Measurements from ENCODE around the gene CNN1. TPM values are rescaled to one million over a fixed set of nuclear protein-coding genes. Genes with fewer than 3 reads are reported as not detected.

The CNN1 gene
- polyA plus RNA-seq, 2 of the 4 experiments (the other 2 are of a cell fraction): 0.62 to 0.96 TPM

DNA sequence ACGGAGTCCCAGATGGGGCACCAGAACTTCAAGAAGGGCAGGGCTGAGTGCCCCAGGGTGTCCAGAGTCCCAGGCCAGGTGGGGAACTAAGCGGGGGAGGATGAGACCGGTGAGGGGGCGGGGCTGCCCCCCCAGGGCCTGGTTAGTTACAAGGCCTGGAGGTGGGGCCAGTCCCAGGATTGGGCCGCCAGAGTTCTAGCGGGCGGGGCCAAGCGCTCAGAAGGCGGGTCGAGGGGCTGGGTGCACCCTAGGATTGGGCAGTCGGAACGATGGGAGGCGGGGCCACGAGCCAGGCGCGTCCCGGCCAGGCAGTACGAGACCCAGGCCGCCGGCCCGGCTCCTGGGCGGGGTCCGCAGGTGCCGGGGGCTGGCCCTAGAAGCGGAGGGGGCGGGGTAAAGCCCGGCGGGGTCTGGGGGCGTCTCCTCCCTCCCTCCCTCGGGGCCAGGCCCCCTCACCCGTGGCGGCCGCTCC, 33.6 kb upstream of the CNN1 start:
- DNase-seq (ENCODE audit: low read depth in 1 of 2, low spot score in 1 of 2) (peak; percentile 86 to 92), FAIRE-seq (no peak), ATAC-seq (peak; percentile 91 to 97)
- 0% methylated on average over 4 of the region's 33 CpGs for WGBS (ENCODE audit: missing lambda C conversion rate)
- Histone ChIP-seq H3K27ac (peak overlapping the region; percentile 93 to 99), H3K4me1 (peaks cover 9% of the 10 kb centered on the region; the same call in 1 of the 3 replicates), H3K4me3 (peak overlapping the region; percentile 72), H3K9me3 (no peaks in the 10 kb centered on the region), H3K4me2 (peak overlapping the region; percentile 79)
- ChIA-PET POLR2A (no interaction called here), CTCF (no interaction called here)
- 0 out of 2 replicates have a peak, but pooled peaks have one; percentile 27 for TF ChIP-seq GATA3 (IDR thresholded peaks at IDR 0.05; ENCODE audit: borderline replicate concordance)
- no peak for TF ChIP-seq MAZ (IDR thresholded peaks at IDR 0.05; ENCODE audit: borderline replicate concordance, low read depth, low read length)

DNA sequence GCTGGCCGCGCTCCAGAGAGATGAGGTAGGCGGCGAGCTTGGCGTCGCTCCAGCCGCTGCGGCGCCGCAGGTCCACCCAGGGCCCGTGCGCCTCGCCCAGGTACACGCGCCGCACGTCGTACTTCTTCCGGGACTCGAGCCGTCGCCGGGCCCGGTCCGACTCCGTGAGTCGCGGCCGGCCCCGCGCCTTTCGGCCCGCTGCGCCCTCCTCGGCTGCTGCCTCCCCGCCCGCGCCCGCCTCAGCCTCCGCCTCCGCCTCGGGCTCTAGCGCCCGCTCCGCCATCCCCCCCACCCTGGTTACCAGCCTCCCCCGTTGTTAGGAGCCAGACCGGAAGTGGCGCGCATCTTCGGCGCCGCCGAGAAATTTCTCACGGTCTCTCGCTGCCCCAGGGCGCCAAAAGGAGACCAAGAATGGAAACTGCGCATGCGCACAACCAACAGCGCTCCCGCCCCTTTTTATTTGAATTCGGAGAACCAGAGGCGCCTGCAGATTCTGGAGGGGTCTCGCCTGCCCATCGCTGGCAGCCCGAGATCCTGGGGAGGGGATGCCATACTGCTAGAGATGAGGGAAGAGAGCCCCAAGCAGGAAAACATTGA, 33.0 kb upstream of the CNN1 start, which contains the start of gene ZNF653:
Gene ZNF653 (minus strand): TSS at position 336 of the 597 bp plus-strand sequence. CDS start 53 bp downstream, at position 283.
- H3K27ac ChIP-seq: peak within 1 kb of the TSS; percentile 93 to 99
- no peak for FAIRE-seq
- TF ChIP-seq PHF8 (IDR thresholded peaks at IDR 0.05; ENCODE audit: borderline replicate concordance, low read depth): peak; percentile 42
- no peak for TF ChIP-seq MAZ (IDR thresholded peaks at IDR 0.05; ENCODE audit: borderline replicate concordance, low read depth, low read length)
- TF ChIP-seq, protein P1, sequence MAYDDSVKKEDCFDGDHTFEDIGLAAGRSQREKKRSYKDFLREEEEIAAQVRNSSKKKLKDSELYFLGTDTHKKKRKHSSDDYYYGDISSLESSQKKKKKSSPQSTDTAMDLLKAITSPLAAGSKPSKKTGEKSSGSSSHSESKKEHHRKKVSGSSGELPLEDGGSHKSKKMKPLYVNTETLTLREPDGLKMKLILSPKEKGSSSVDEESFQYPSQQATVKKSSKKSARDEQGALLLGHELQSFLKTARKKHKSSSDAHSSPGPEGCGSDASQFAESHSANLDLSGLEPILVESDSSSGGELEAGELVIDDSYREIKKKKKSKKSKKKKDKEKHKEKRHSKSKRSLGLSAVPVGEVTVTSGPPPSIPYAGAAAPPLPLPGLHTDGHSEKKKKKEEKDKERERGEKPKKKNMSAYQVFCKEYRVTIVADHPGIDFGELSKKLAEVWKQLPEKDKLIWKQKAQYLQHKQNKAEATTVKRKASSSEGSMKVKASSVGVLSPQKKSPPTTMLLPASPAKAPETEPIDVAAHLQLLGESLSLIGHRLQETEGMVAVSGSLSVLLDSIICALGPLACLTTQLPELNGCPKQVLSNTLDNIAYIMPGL (CRISPR knock-in tag; IDR thresholded peaks at IDR 0.05; ENCODE audit: borderline replicate concordance): no peak
- TF ChIP-seq KDM5A (IDR thresholded peaks at IDR 0.05): no peak
- TF ChIP-seq SREBF2 (IDR thresholded peaks at IDR 0.05): peak; percentile 26
- TF ChIP-seq, protein P2, sequence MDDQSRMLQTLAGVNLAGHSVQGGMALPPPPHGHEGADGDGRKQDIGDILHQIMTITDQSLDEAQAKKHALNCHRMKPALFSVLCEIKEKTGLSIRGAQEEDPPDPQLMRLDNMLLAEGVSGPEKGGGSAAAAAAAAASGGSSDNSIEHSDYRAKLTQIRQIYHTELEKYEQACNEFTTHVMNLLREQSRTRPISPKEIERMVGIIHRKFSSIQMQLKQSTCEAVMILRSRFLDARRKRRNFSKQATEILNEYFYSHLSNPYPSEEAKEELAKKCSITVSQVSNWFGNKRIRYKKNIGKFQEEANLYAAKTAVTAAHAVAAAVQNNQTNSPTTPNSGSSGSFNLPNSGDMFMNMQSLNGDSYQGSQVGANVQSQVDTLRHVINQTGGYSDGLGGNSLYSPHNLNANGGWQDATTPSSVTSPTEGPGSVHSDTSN (IDR thresholded peaks at IDR 0.05): peak; percentile 9; the same call in 1 of the 2 replicates
- TF ChIP-seq GATA3 (IDR thresholded peaks at IDR 0.05; ENCODE audit: borderline replicate concordance): 0 out of 2 replicates have a peak, but pooled peaks have one; percentile 11
- no peak for TF ChIP-seq NPAS2 (CRISPR knock-in tag; IDR thresholded peaks at IDR 0.05; ENCODE audit: borderline replicate concordance)
- peak; percentile 28 for TF ChIP-seq POLR2A (IDR thresholded peaks at IDR 0.05; ENCODE audit: low read length)
- TF ChIP-seq, protein P3, sequence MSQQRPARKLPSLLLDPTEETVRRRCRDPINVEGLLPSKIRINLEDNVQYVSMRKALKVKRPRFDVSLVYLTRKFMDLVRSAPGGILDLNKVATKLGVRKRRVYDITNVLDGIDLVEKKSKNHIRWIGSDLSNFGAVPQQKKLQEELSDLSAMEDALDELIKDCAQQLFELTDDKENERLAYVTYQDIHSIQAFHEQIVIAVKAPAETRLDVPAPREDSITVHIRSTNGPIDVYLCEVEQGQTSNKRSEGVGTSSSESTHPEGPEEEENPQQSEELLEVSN (IDR thresholded peaks at IDR 0.05; ENCODE audit: borderline replicate concordance, low read depth): peak; percentile 31; the same call in 1 of the 2 replicates
- peak in 1 of 2 experiments; percentile 72; a peak in 3 of 5 replicates for TF ChIP-seq JUN (IDR thresholded peaks at IDR 0.05)
- no peaks in the 10 kb centered on the region for H3K9me3 ChIP-seq
- CTCF ChIA-PET: no interaction called here
- peaks cover 9% of the 10 kb centered on the region; the same call in 1 of the 3 replicates for H3K4me1 ChIP-seq
- peak; percentile 91 to 95 for DNase-seq (ENCODE audit: low read depth in 1 of 2, low spot score in 1 of 2)
- ATAC-seq: peak; percentile 68 to 79
- peak within 1 kb of the TSS; percentile 79 for H3K4me2 ChIP-seq
- 4% methylated on average over 8 of the region's 65 CpGs for WGBS (ENCODE audit: missing lambda C conversion rate)
- H3K4me3 ChIP-seq: peak within 1 kb of the TSS; percentile 72
- POLR2A ChIA-PET: no interaction called here

DNA sequence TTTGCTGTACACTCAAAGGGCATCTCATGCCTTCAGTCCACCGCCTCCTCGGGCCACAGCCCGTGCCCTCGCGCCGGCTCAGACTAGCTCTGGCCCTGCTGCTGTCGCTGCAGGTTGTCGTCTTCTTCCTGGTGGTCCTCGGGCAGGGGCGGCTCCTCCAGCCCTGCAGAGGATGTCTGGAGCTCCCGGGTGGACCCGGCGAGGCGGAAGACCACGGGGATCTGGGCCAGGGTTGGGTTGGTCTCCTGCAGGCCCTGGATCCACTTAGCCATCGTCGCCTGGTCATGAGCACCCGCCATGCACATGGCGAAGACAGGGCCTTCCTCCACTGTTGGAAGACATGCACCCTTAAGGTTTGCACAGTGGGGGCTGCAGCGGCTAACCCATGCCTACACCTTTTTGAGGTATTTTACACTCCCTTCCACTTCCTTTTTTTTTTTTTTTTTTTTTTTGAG, 32.5 kb upstream of the CNN1 start:
- TF ChIP-seq CBX8 (IDR thresholded peaks at IDR 0.05) (no peak), KDM5A (IDR thresholded peaks at IDR 0.05) (0 out of 2 replicates have a peak, but pooled peaks have one; percentile 32), ZSCAN20 (CRISPR knock-in tag; IDR thresholded peaks at IDR 0.05) (no peak), FOSB (CRISPR knock-in tag; IDR thresholded peaks at IDR 0.05) (no peak), TP53 (CRISPR knock-in tag; IDR thresholded peaks at IDR 0.05) (no peak), SMC3 (IDR thresholded peaks at IDR 0.05) (no peak), CHD4 (IDR thresholded peaks at IDR 0.05; ENCODE audit: borderline replicate concordance) (no peak), RFX5 (IDR thresholded peaks at IDR 0.05) (no peak)
- TF ChIP-seq, protein P2 (IDR thresholded peaks at IDR 0.05): no peak
- Histone ChIP-seq H3K9me3 (no peaks in the 10 kb centered on the region), H3K27ac (peak overlapping the region; percentile 93 to 99; a peak in 5 of 6 replicates), H3K4me1 (peaks cover 9% of the 10 kb centered on the region; the same call in 1 of the 3 replicates), H3K4me2 (peak overlapping the region; percentile 79), H3K4me3 (peak overlapping the region; percentile 72)
- CTCF ChIA-PET: no interaction called here
- POLR2A ChIA-PET: no interaction called here
- ATAC-seq (peak; percentile 47 to 51), FAIRE-seq (no peak), DNase-seq (ENCODE audit: low read depth in 1 of 2, low spot score in 1 of 2) (no peak)
- WGBS (ENCODE audit: missing lambda C conversion rate): 87% methylated on average over 6 of the region's 20 CpGs

All from A549 (cell line).